SK-N-MC (cell line): Measurements from ENCODE around the gene PLAU.

Experiments
- EZH2 ChIP-seq: fragments of 200-600 bp; sonication (generic); IDR thresholded peaks from one replicate; pipeline ENCODE4 v1.6.1; 2017; ENCODE audit warnings: antibody characterized with exemption
- POLR2AphosphoS5 ChIP-seq: IDR thresholded peaks from 2 replicates; pipeline ENCODE4 v1.6.1; 2012; ENCODE audit warnings: mild to moderate bottlenecking, low read depth, low read length, borderline replicate concordance

GRCh38 chr10:73932620-73933112 is 21.7 kb downstream of the PLAU start:
- TF ChIP-seq POLR2AphosphoS5 (no peak), EZH2 (no peak)
